HCT116 (cell line): ENCODE measurements around the gene CNTN4. TPM values are rescaled to one million over a fixed set of nuclear protein-coding genes. Genes with fewer than 3 reads are reported as not detected.

Experiments used
- ATAC-seq: fragments of 200-7000 bp; cut with Tn5 transposase; 2 replicates; pipeline ENCODE4 v1.9.1; 2020; ENCODE audit warnings: mild to moderate bottlenecking, moderate library complexity
- BruUV-seq: library from RNA; stranded (reverse); fragments of 400-500 nt; replicated peaks from 2 replicates; lab custom pipeline; 2021; lab: Mats Ljungman, UMichigan
- CTCF ChIA-PET: fragments of 300-600 bp; sonication (Branson Sonifier 250); formaldehyde crosslinking; loops from one replicate; lab custom pipeline; 2021; ENCODE audit warnings: antibody characterized with exemption; lab: Charles Lee
- POLR2A ChIA-PET: fragments of 300-600, 350-600 bp; sonication (Branson Sonifier 250); formaldehyde crosslinking; loops from one replicate; lab custom pipeline; 2021; ENCODE audit warnings: antibody characterized with exemption; lab: Charles Lee
- RAD21 ChIA-PET, 2 experiments: fragments of 300-600 bp; sonication (Branson Sonifier 250); formaldehyde crosslinking; loops; one replicate each; lab custom pipeline; 2023; ENCODE audit warnings: low total read pairs in 2 of 2; ENCODE audit not compliant: uncharacterized antibody in 2 of 2, unreplicated experiment in 2 of 2, low non-redundant PET in 1 of 2; lab: Charles Lee
- DNase-seq: peaks from one replicate; pipeline ENCODE4 v3.0.0-alpha.2; 2010; ENCODE audit warnings: low read depth, low spot score
- H2AFZ ChIP-seq: fragments of 200-600 bp; shearing (Covaris generic), sonication (generic); 2 replicates; pipeline ENCODE4 v1.6.1; 2017; ENCODE audit warnings: low read depth, mixed run types, mixed read lengths, antibody characterized with exemption, low read length; ENCODE audit not compliant: poor library complexity, severe bottlenecking
- H3K27ac ChIP-seq: 2 replicates; pipeline ENCODE4 v1.5.1; 2012; ENCODE audit warnings: low read depth, low read length
- H3K27me3 ChIP-seq: fragments of 200-600 bp; sonication (generic); 2 replicates; pipeline ENCODE4 v1.6.1; 2016; ENCODE audit warnings: mixed run types, low read length, mixed read lengths; ENCODE audit not compliant: insufficient read depth
- H3K36me3 ChIP-seq, 2 experiments: fragments of 200-500 bp in 1 of 2; fragments of 200-600 bp in 1 of 2; sonication (Bioruptor generic) in 1 of 2; sonication (generic) in 1 of 2; 2 replicates each; pipeline versions ENCODE4 v1.5.1 to v1.6.1; 2014 to 2016; ENCODE audit warnings: low read length in 2 of 2, inconsistent platforms in 1 of 2, mixed read lengths in 1 of 2, mixed run types in 1 of 2; ENCODE audit not compliant: insufficient read depth in 2 of 2, control insufficient read depth in 1 of 2
- H3K4me1 ChIP-seq, 2 experiments: fragments of 200-600 bp in 1 of 2; sonication (generic) in 1 of 2; 2 replicates each; pipeline versions ENCODE4 v1.5.1 to v1.6.1; 2012 to 2017; ENCODE audit warnings: low read length in 2 of 2, inconsistent platforms in 1 of 2, mild to moderate bottlenecking in 1 of 2, mixed read lengths in 1 of 2, mixed run types in 1 of 2, moderate library complexity in 1 of 2; ENCODE audit not compliant: insufficient read depth in 2 of 2, control insufficient read depth in 1 of 2
- H3K4me2 ChIP-seq: fragments of 200-600 bp; sonication (generic); 2 replicates; pipeline ENCODE4 v1.6.1; 2017; ENCODE audit warnings: mixed run types, low read length, mixed read lengths
- H3K4me3 ChIP-seq, 2 experiments: fragments of 200-600 bp in 1 of 2; sonication (generic) in 1 of 2; replicated peaks in 1 of 2; 2 replicates each; pipeline ENCODE4 v1.5.1; 2011 to 2016; ENCODE audit warnings: low read length in 2 of 2, control low read depth in 1 of 2, low read depth in 1 of 2, mild to moderate bottlenecking in 1 of 2, mixed read lengths in 1 of 2, mixed run types in 1 of 2
- H3K79me2 ChIP-seq: fragments of 200-600 bp; sonication (generic); 2 replicates; pipeline ENCODE4 v1.6.1; 2017; ENCODE audit warnings: mild to moderate bottlenecking, mixed run types, low read length, moderate library complexity, mixed read lengths; ENCODE audit not compliant: insufficient read depth
- H3K9ac ChIP-seq: fragments of 200-600 bp; sonication (generic); 2 replicates; pipeline ENCODE4 v1.6.1; 2016; ENCODE audit warnings: low read length, mixed read lengths
- H3K9me2 ChIP-seq: fragments of 200-600 bp; sonication (generic), shearing (Covaris generic); 2 replicates; pipeline ENCODE4 v1.6.1; 2017; ENCODE audit warnings: mixed run types, mild to moderate bottlenecking, moderate library complexity; ENCODE audit not compliant: insufficient read depth
- H3K9me3 ChIP-seq, 2 experiments: fragments of 200-500 bp in 1 of 2; fragments of 200-600 bp in 1 of 2; sonication (Bioruptor generic) in 1 of 2; sonication (generic) in 1 of 2; 2 replicates each; pipeline ENCODE4 v1.6.1; 2014 to 2017; ENCODE audit warnings: low read length in 2 of 2, mixed read lengths in 2 of 2, inconsistent platforms in 1 of 2, low read depth in 1 of 2, mild to moderate bottlenecking in 1 of 2, mixed run types in 1 of 2, moderate library complexity in 1 of 2; ENCODE audit not compliant: control insufficient read depth in 1 of 2, insufficient read depth in 1 of 2
- H4K20me1 ChIP-seq: fragments of 200-600 bp; sonication (generic), shearing (Covaris generic); 2 replicates; pipeline ENCODE4 v1.6.1; 2017; ENCODE audit warnings: mixed run types, mild to moderate bottlenecking, moderate library complexity; ENCODE audit not compliant: insufficient read depth
- ELF1 ChIP-seq: IDR thresholded peaks from 2 replicates; pipeline ENCODE4 v1.6.1; 2012; ENCODE audit warnings: low read depth, borderline replicate concordance
- EZH2 ChIP-seq: fragments of 200-600 bp; sonication (generic); IDR thresholded peaks from 2 replicates; pipeline ENCODE4 v1.6.1; 2017; ENCODE audit warnings: antibody characterized with exemption, mixed run types
- REST ChIP-seq: IDR thresholded peaks from 2 replicates; pipeline ENCODE4 v1.6.1; 2012; ENCODE audit warnings: low read depth
- YY1 ChIP-seq: IDR thresholded peaks from 2 replicates; pipeline ENCODE4 v1.6.1; 2011; ENCODE audit warnings: low read length, low read depth, moderate library complexity, mild to moderate bottlenecking; ENCODE audit not compliant: insufficient replicate concordance; ENCODE audit errors: extremely low read depth
- intact Hi-C: fragments of 100-400 bp; cut with micrococcal nuclease; formaldehyde crosslinking; loops from 2 replicates; pipeline ENCODE4 v1.10.0; 2022
- total RNA-seq: library from RNA; stranded (reverse); gene quantifications from one replicate; pipeline ENCODE4 v1.2.1, GENCODE V29; 2021; ENCODE audit not compliant: unreplicated experiment

CNTN4 gene
- total RNA-seq, 1 experiment from 2014 or later = not detected

GRCh38 chr3:2783261-2783660 is 684.6 kb downstream of the CNTN4 start:
- H2AFZ ChIP-seq = no peak overlapping the region
- intact Hi-C loops = no loop called here
- no peak for ATAC-seq

More at GRCh38 chr3:2783261-2783660, 684.6 kb downstream of the CNTN4 start:
- Histone ChIP-seq H3K27ac (no peak overlapping the region), H3K4me1 (no peaks in the 10 kb centered on the region), H3K36me3 (no peaks in the 10 kb centered on the region), H3K9ac (no peak overlapping the region), H3K9me2 (no peaks in the 10 kb centered on the region), H3K27me3 (no peaks in the 10 kb centered on the region), H3K4me3 (no peak overlapping the region), H3K9me3 (peaks cover 3 to 4% of the 10 kb centered on the region in 2 experiments; a peak in 2 of 4 replicates), H3K79me2 (no peaks in the 10 kb centered on the region), H3K4me2 (no peak overlapping the region), H4K20me1 (no peaks in the 10 kb centered on the region)
- no peak for DNase-seq
- ChIA-PET CTCF (no interaction called here), RAD21 (no interaction called here), POLR2A (no interaction called here)
- TF ChIP-seq ELF1 (no peak), YY1 (no peak), REST (no peak), EZH2 (no peak)
- BruUV-seq = no TSS peak
